SH-SY5Y (cell line): ENCODE data around the gene PRDM15.

Experiments
- GATA2 ChIP-seq: IDR thresholded peaks from 2 replicates; pipeline ENCODE4 v1.6.1; 2011; ENCODE audit warnings: mild to moderate bottlenecking, low read depth, low read length
- GATA3 ChIP-seq: IDR thresholded peaks from 2 replicates; pipeline ENCODE4 v1.6.1; 2011; ENCODE audit warnings: low read depth, mild to moderate bottlenecking, low read length, moderate library complexity

- no peak for TF ChIP-seq GATA2
- no peak for TF ChIP-seq GATA3
Observed at GRCh38 chr21:41772351-41773080, 106.6 kb downstream of the PRDM15 start.
